ENCODE measurements around the gene EXT2. TPM values are rescaled to one million over a fixed set of nuclear protein-coding genes. Genes with fewer than 3 reads are reported as not detected.

EXT2 gene
- polyA plus RNA-seq, 1 experiment: 171 TPM

GRCh38 chr11:44267750-44268613, 172.5 kb downstream of the EXT2 start:
- H3K27me3 ChIP-seq (ENCODE audit: control insufficient read depth, insufficient read depth, low read length): no peaks in the 10 kb centered on the region
- peaks cover 2% of the 10 kb centered on the region; the same call in 1 of the 2 replicates for H3K36me3 ChIP-seq (ENCODE audit: control insufficient read depth, insufficient read depth, low read length)
- DNase-seq (ENCODE audit: low read depth): no peak
- TF ChIP-seq CTCF (IDR thresholded peaks at IDR 0.05; ENCODE audit: insufficient read depth, low read depth, low read length): no peak
- POLR2A ChIA-PET: no interaction called here
- CTCF ChIA-PET: interaction anchor here (0.7 to 3.9 kb wide), 7 partner anchors 8 to 262 kb away, joined by 3 to 16 read pairs (median 4); no protein-coding TSS in a partner anchor
- no peak overlapping the region for H3K4me3 ChIP-seq (ENCODE audit: low read depth, low read length)

GRCh38 chr11:44268614-44269080, 173.2 kb downstream of the EXT2 start:
- no peak for TF ChIP-seq CTCF (IDR thresholded peaks at IDR 0.05; ENCODE audit: insufficient read depth, low read depth, low read length)
- DNase-seq (ENCODE audit: low read depth): no peak
- no peaks in the 10 kb centered on the region for H3K27me3 ChIP-seq (ENCODE audit: control insufficient read depth, insufficient read depth, low read length)
- peaks cover 2% of the 10 kb centered on the region; the same call in 1 of the 2 replicates for H3K36me3 ChIP-seq (ENCODE audit: control insufficient read depth, insufficient read depth, low read length)
- POLR2A ChIA-PET: no interaction called here
- no peak overlapping the region for H3K4me3 ChIP-seq (ENCODE audit: low read depth, low read length)
- CTCF ChIA-PET: interaction anchor here (1.5 to 3.9 kb wide), 3 partner anchors 10 to 135 kb away, joined by 4 to 16 read pairs (median 10); no protein-coding TSS in a partner anchor

GRCh38 chr11:44269369-44270351, 174.2 kb downstream of the EXT2 start:
- TF ChIP-seq CTCF (IDR thresholded peaks at IDR 0.05; ENCODE audit: insufficient read depth, low read depth, low read length): no peak
- peaks cover 2% of the 10 kb centered on the region; the same call in 1 of the 2 replicates for H3K36me3 ChIP-seq (ENCODE audit: control insufficient read depth, insufficient read depth, low read length)
- H3K4me3 ChIP-seq (ENCODE audit: low read depth, low read length): no peak overlapping the region
- ChIA-PET POLR2A (interaction anchor here (0.6 kb wide), 1 partner anchor 148 kb away, joined by 3 read pairs; no protein-coding TSS in a partner anchor), CTCF (interaction anchor here (0.7 to 3.9 kb wide), 3 partner anchors 12 to 20 kb away, joined by 3 to 16 read pairs (median 5); no protein-coding TSS in a partner anchor)
- no peak for DNase-seq (ENCODE audit: low read depth)
- H3K27me3 ChIP-seq (ENCODE audit: control insufficient read depth, insufficient read depth, low read length): no peaks in the 10 kb centered on the region

GRCh38 chr11:44270403-44271273, 175.2 kb downstream of the EXT2 start:
- Histone ChIP-seq H3K27me3 (ENCODE audit: control insufficient read depth, insufficient read depth, low read length) (no peaks in the 10 kb centered on the region), H3K4me3 (ENCODE audit: low read depth, low read length) (no peak overlapping the region), H3K36me3 (ENCODE audit: control insufficient read depth, insufficient read depth, low read length) (peaks cover 1% of the 10 kb centered on the region; the same call in 1 of the 2 replicates)
- DNase-seq (ENCODE audit: low read depth): no peak
- CTCF ChIA-PET: interaction anchor here (1.4 to 3.9 kb wide), 2 partner anchors 13 to 15 kb away, joined by 5 to 16 read pairs; no protein-coding TSS in a partner anchor
- POLR2A ChIA-PET: no interaction called here
- no peak for TF ChIP-seq CTCF (IDR thresholded peaks at IDR 0.05; ENCODE audit: insufficient read depth, low read depth, low read length)

Measured in BJ (cell line).